ENCODE data around the gene STK32A. TPM values are rescaled to one million over a fixed set of nuclear protein-coding genes. Genes with fewer than 3 reads are reported as not detected.

Gene STK32A
- total and polyA plus RNA-seq, 9 of the 15 experiments (the other 6 are each of a cell fraction or from before 2014, with no cell fraction given): not detected

DNA sequence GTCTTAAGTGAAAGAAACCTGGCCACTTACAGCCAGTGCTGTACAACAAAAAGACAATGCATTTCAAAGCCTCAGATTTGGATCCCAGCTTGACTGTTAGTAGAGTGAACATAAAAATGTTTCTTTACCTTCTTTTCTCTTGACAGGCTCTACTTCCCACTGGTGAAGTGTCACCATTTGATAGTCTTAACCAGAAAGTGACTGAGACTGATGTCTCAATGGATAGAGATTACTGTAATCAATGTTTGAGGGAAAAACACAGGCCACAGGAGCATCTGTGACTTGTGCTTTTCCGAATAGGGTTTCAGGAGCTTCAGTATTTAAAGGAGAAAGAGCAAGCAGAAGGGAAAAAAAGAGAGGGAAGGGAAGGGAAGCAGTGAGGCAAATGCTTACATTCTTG lies 41.7 kb upstream of the STK32A start:
- no peak for TF ChIP-seq MTA2 (IDR thresholded peaks at IDR 0.05; ENCODE audit: low read depth)
- no peak for TF ChIP-seq BACH1 (tag; IDR thresholded peaks at IDR 0.05)
- no peak for TF ChIP-seq CBFA2T2 (conservative IDR thresholded peaks at IDR 0.05)
- TF ChIP-seq HDAC2 (IDR thresholded peaks at IDR 0.05): no peak
- TF ChIP-seq CAMTA2 (CRISPR knock-in tag; conservative IDR thresholded peaks at IDR 0.05): no peak
- TF ChIP-seq, protein P1, sequence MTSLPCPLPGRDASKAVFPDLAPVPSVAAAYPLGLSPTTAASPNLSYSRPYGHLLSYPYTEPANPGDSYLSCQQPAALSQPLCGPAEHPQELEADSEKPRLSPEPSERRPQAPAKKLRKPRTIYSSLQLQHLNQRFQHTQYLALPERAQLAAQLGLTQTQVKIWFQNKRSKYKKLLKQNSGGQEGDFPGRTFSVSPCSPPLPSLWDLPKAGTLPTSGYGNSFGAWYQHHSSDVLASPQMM (CRISPR knock-in tag; IDR thresholded peaks at IDR 0.05): no peak
- TF ChIP-seq TFAM (CRISPR knock-in tag; conservative IDR thresholded peaks at IDR 0.05): no peak
- TF ChIP-seq MCM3 (IDR thresholded peaks at IDR 0.05): no peak
- no peak for TF ChIP-seq KLF13 (tag; IDR thresholded peaks at IDR 0.05; ENCODE audit: borderline replicate concordance, low read depth)
- TF ChIP-seq, protein P2, sequence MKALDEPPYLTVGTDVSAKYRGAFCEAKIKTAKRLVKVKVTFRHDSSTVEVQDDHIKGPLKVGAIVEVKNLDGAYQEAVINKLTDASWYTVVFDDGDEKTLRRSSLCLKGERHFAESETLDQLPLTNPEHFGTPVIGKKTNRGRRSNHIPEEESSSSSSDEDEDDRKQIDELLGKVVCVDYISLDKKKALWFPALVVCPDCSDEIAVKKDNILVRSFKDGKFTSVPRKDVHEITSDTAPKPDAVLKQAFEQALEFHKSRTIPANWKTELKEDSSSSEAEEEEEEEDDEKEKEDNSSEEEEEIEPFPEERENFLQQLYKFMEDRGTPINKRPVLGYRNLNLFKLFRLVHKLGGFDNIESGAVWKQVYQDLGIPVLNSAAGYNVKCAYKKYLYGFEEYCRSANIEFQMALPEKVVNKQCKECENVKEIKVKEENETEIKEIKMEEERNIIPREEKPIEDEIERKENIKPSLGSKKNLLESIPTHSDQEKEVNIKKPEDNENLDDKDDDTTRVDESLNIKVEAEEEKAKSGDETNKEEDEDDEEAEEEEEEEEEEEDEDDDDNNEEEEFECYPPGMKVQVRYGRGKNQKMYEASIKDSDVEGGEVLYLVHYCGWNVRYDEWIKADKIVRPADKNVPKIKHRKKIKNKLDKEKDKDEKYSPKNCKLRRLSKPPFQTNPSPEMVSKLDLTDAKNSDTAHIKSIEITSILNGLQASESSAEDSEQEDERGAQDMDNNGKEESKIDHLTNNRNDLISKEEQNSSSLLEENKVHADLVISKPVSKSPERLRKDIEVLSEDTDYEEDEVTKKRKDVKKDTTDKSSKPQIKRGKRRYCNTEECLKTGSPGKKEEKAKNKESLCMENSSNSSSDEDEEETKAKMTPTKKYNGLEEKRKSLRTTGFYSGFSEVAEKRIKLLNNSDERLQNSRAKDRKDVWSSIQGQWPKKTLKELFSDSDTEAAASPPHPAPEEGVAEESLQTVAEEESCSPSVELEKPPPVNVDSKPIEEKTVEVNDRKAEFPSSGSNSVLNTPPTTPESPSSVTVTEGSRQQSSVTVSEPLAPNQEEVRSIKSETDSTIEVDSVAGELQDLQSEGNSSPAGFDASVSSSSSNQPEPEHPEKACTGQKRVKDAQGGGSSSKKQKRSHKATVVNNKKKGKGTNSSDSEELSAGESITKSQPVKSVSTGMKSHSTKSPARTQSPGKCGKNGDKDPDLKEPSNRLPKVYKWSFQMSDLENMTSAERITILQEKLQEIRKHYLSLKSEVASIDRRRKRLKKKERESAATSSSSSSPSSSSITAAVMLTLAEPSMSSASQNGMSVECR (CRISPR knock-in tag; IDR thresholded peaks at IDR 0.05): no peak
- TF ChIP-seq SRF (CRISPR knock-in tag; IDR thresholded peaks at IDR 0.05): no peak
- no peak for TF ChIP-seq FOXK2 (conservative IDR thresholded peaks at IDR 0.05 in 1 of 2, IDR thresholded peaks at IDR 0.05 in 1 of 2; ENCODE audit: low read depth in 2 of 2)
- TF ChIP-seq, protein P3, sequence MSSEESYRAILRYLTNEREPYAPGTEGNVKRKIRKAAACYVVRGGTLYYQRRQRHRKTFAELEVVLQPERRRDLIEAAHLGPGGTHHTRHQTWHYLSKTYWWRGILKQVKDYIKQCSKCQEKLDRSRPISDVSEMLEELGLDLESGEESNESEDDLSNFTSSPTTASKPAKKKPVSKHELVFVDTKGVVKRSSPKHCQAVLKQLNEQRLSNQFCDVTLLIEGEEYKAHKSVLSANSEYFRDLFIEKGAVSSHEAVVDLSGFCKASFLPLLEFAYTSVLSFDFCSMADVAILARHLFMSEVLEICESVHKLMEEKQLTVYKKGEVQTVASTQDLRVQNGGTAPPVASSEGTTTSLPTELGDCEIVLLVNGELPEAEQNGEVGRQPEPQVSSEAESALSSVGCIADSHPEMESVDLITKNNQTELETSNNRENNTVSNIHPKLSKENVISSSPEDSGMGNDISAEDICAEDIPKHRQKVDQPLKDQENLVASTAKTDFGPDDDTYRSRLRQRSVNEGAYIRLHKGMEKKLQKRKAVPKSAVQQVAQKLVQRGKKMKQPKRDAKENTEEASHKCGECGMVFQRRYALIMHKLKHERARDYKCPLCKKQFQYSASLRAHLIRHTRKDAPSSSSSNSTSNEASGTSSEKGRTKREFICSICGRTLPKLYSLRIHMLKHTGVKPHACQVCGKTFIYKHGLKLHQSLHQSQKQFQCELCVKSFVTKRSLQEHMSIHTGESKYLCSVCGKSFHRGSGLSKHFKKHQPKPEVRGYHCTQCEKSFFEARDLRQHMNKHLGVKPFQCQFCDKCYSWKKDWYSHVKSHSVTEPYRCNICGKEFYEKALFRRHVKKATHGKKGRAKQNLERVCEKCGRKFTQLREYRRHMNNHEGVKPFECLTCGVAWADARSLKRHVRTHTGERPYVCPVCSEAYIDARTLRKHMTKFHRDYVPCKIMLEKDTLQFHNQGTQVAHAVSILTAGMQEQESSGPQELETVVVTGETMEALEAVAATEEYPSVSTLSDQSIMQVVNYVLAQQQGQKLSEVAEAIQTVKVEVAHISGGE (CRISPR knock-in tag; IDR thresholded peaks at IDR 0.05): no peak
- intact Hi-C loops (cut with micrococcal nuclease): no loop called here
- BruUV-seq (replicated peaks): no TSS peak
- in situ Hi-C loops (cut with MboI): no loop called here
- ATAC-seq: no peak
- Histone ChIP-seq H3K4me3 (no peak overlapping the region), H3K4me2 (ENCODE audit: insufficient read depth, low read length) (no peak overlapping the region), H3K27me3 (ENCODE audit: control insufficient read depth in 2 of 2, insufficient read depth in 2 of 2, low read length in 2 of 2) (no peaks in the 10 kb centered on the region), H3K27ac (ENCODE audit: extremely low read depth, low read depth, low read length) (no peak overlapping the region), H3K9ac (ENCODE audit: insufficient read depth in 1 of 2, low read depth in 2 of 2, low read length in 2 of 2) (no peak overlapping the region), H3K36me3 (ENCODE audit: control insufficient read depth, insufficient read depth, low read length) (no peaks in the 10 kb centered on the region), H3K79me2 (ENCODE audit: control insufficient read depth, insufficient read depth, low read length) (no peaks in the 10 kb centered on the region), H3K9me3 (replicated peaks; ENCODE audit: control insufficient read depth, insufficient read depth, low read depth, low read length) (no peaks in the 10 kb centered on the region), H3K4me1 (replicated peaks in 1 of 2; ENCODE audit: control insufficient read depth in 2 of 2, insufficient read depth in 2 of 2, low read length in 2 of 2) (no peaks in the 10 kb centered on the region), H2AFZ (ENCODE audit: low read depth, low read length) (no peak overlapping the region), H4K20me1 (replicated peaks; ENCODE audit: control insufficient read depth, insufficient read depth, low read length) (no peaks in the 10 kb centered on the region), H3K9me1 (ENCODE audit: control insufficient read depth, insufficient read depth, low read length) (no peaks in the 10 kb centered on the region)
- CTCF ChIA-PET (ENCODE audit: low intra/inter-chr PET ratio): no interaction called here
- no peak for FAIRE-seq
- no peak for DNase-seq (ENCODE audit: extremely low read depth in 1 of 4, low spot score in 3 of 4)
- POLR2A ChIA-PET: no interaction called here
- WGBS (ENCODE audit: insufficient coverage, low coverage, missing lambda C conversion rate): 0% methylated on average over 1 of the region's 1 CpG
